NCI-H1436 treated with DMSO at 0.1 percent for 48 hours (cell line): ENCODE data around the gene GUK1.
"Not testable (repeated sequence)": the region's sequence is repeated elsewhere in the genome, so short reads cannot be mapped to it uniquely, and the experiment has no call there.

ENCODE experiments used
- DNase-seq: peaks from one replicate; lab custom pipeline; 2025; lab: John Stamatoyannopoulos, UW

Gene GUK1

GRCh38 chr1:228104526-228105269, 35.4 kb upstream of the GUK1 start:
- no peak for DNase-seq

GRCh38 chr1:228105270-228105995, 34.6 kb upstream of the GUK1 start:
- no peak for DNase-seq

- no peak for DNase-seq
Observed at GRCh38 chr1:228105996-228106799, 33.9 kb upstream of the GUK1 start.

- DNase-seq, result no peak
Observed at GRCh38 chr1:228106800-228107054, 33.4 kb upstream of the GUK1 start.

- no peak for DNase-seq
Observed at GRCh38 chr1:228107636-228108035, 32.4 kb upstream of the GUK1 start.

GRCh38 chr1:228108055-228108690, 31.9 kb upstream of the GUK1 start:
- no peak for DNase-seq

GRCh38 chr1:228108742-228109072, 31.4 kb upstream of the GUK1 start:
- DNase-seq, result no peak

GRCh38 chr1:228109073-228109961, 30.8 kb upstream of the GUK1 start, which contains the start of gene MRPL55:
MRPL55 (minus strand) TSS chr1:228109299; CDS start chr1:228108260, 1,039 bp downstream.
- peak; percentile 71 for DNase-seq

- DNase-seq, result no peak
Observed at GRCh38 chr1:228109962-228110488, 30.1 kb upstream of the GUK1 start.

- no peak for DNase-seq
Observed at GRCh38 chr1:228110556-228110955, 29.5 kb upstream of the GUK1 start.

- not testable (repeated sequence) for DNase-seq
Observed at GRCh38 chr1:228111315-228111714, 28.8 kb upstream of the GUK1 start.

- no peak for DNase-seq
Observed at GRCh38 chr1:228112167-228112566, 27.9 kb upstream of the GUK1 start.

GRCh38 chr1:228112617-228113016, 27.5 kb upstream of the GUK1 start:
- DNase-seq, result no peak

- DNase-seq, result no peak
Observed at GRCh38 chr1:228114827-228115226, 25.3 kb upstream of the GUK1 start.

GRCh38 chr1:228117335-228117734, 22.7 kb upstream of the GUK1 start:
- DNase-seq, result no peak

- no peak for DNase-seq
Observed at GRCh38 chr1:228118040-228118439, 22.0 kb upstream of the GUK1 start.

GRCh38 chr1:228120351-228120750, 19.7 kb upstream of the GUK1 start:
- no peak for DNase-seq

- DNase-seq, result no peak
Observed at GRCh38 chr1:228120857-228121489, 19.1 kb upstream of the GUK1 start.

GRCh38 chr1:228122921-228123441, 17.1 kb upstream of the GUK1 start:
- no peak for DNase-seq

- no peak for DNase-seq
Observed at GRCh38 chr1:228123505-228123904, 16.6 kb upstream of the GUK1 start.

- DNase-seq, result no peak
Observed at GRCh38 chr1:228125185-228125584, 14.9 kb upstream of the GUK1 start.
